B cell (primary cell): ENCODE measurements around the gene MRS2. TPM values are rescaled to one million over a fixed set of nuclear protein-coding genes. Genes with fewer than 3 reads are reported as not detected.
A peak's percentile ranks its signal among the peaks of the same experiment; 100 is the strongest.

Experiments used
- ATAC-seq: fragments of 200-7000 bp; cut with Tn5 transposase; one replicate; pipeline ENCODE4 v1.10.0; 2021; ENCODE audit warnings: low read depth, mild to moderate bottlenecking, moderate number of reproducible peaks, moderate library complexity
- CTCF ChIA-PET: fragments of 350-600 bp; sonication (Branson Sonifier 250); formaldehyde crosslinking; loops from one replicate; lab custom pipeline; 2021; ENCODE audit warnings: antibody characterized with exemption, inconsistent platforms; lab: Charles Lee
- POLR2A ChIA-PET: fragments of 350-600 bp; sonication (Branson Sonifier 250); formaldehyde crosslinking; loops from one replicate; lab custom pipeline; 2021; ENCODE audit warnings: antibody characterized with exemption; lab: Charles Lee
- DNase-seq: peaks from one replicate; pipeline ENCODE4 v3.0.0; 2013
- H2AFZ ChIP-seq: 2 replicates; pipeline ENCODE4 v1.6.1; 2012; ENCODE audit warnings: mild to moderate bottlenecking, low read depth, low read length; ENCODE audit not compliant: insufficient read depth, poor library complexity, severe bottlenecking
- H3K27ac ChIP-seq, 2 donors: 1 replicate in 1 of 2; 2 replicates in 1 of 2; pipeline ENCODE4 v1.5.1; 2012 to 2013; ENCODE audit warnings: low read length in 2 of 2, mild to moderate bottlenecking in 2 of 2, moderate library complexity in 1 of 2
- H3K27me3 ChIP-seq, 4 experiments: fragments of 200-600 bp in 1 of 4; sonication (generic) in 1 of 4; replicated peaks in 1 of 4; 1 replicate in 2 of 4; 2 replicates in 2 of 4; pipeline versions ENCODE4 v1.6.1 to v1.7.0; 2013 to 2016; ENCODE audit warnings: low read length in 3 of 4, mild to moderate bottlenecking in 2 of 4, mixed read lengths in 1 of 4, moderate library complexity in 1 of 4; ENCODE audit not compliant: insufficient read depth in 4 of 4, control insufficient read depth in 3 of 4; ENCODE audit errors: control extremely low read depth in 1 of 4
- H3K36me3 ChIP-seq, 2 experiments: replicated peaks in 1 of 2; 1 replicate in 1 of 2; 2 replicates in 1 of 2; pipeline versions ENCODE4 v1.6.1 to v1.7.1; 2013; ENCODE audit warnings: low read length in 1 of 2; ENCODE audit not compliant: insufficient read depth in 2 of 2, control insufficient read depth in 1 of 2; ENCODE audit errors: control extremely low read depth in 1 of 2, extremely low read depth in 1 of 2
- H3K4me1 ChIP-seq, 2 donors: fragments of 200-600 bp in 1 of 2; sonication (generic) in 1 of 2; 1 replicate in 1 of 2; 2 replicates in 1 of 2; pipeline versions ENCODE4 v1.5.1 to v1.6.1; 2013 to 2017; ENCODE audit warnings: low read length in 2 of 2; ENCODE audit not compliant: control insufficient read depth in 2 of 2, insufficient read depth in 2 of 2
- H3K4me2 ChIP-seq: replicated peaks from 2 replicates; pipeline ENCODE3; 2012; ENCODE audit warnings: mild to moderate bottlenecking, low read depth, low read length; ENCODE audit not compliant: poor library complexity, severe bottlenecking
- H3K4me3 ChIP-seq, 5 experiments: fragments of 200-600 bp in 1 of 5; sonication (generic) in 1 of 5; 1 replicate in 3 of 5; 2 replicates in 2 of 5; pipeline versions ENCODE4 v1.5.1 to v1.7.0; 2011 to 2016; ENCODE audit warnings: low read length in 4 of 5, mild to moderate bottlenecking in 4 of 5, low read depth in 2 of 5, control low read depth in 1 of 5, moderate library complexity in 1 of 5; ENCODE audit not compliant: insufficient read depth in 1 of 5; ENCODE audit errors: control extremely low read depth in 1 of 5, extremely low read depth in 1 of 5
- H3K79me2 ChIP-seq: fragments of 200-600 bp; sonication (generic); one replicate; pipeline ENCODE4 v1.6.0; 2016; ENCODE audit warnings: low read length; ENCODE audit not compliant: control insufficient read depth, insufficient read depth
- H3K9ac ChIP-seq: fragments of 200-600 bp; sonication (generic); 2 replicates; pipeline ENCODE4 v1.6.1; 2017; ENCODE audit warnings: mild to moderate bottlenecking, low read length, moderate library complexity
- H3K9me3 ChIP-seq, 3 donors: one replicate each; pipeline versions ENCODE4 v1.6.1 to v1.7.1; 2013; ENCODE audit warnings: low read length in 2 of 3; ENCODE audit not compliant: control insufficient read depth in 2 of 3, insufficient read depth in 1 of 3; ENCODE audit errors: control extremely low read depth in 1 of 3
- H4K20me1 ChIP-seq: 2 replicates; pipeline ENCODE4 v1.6.0; 2012; ENCODE audit warnings: mild to moderate bottlenecking, low read length; ENCODE audit not compliant: insufficient read depth, control insufficient read depth, poor library complexity, severe bottlenecking
- H3K27ac Mint-ChIP-seq: one replicate; pipeline ENCODE4 v1.8.0; 2021; ENCODE audit warnings: mixed read lengths
- H3K27me3 Mint-ChIP-seq: one replicate; pipeline ENCODE4 v1.8.0; 2021; ENCODE audit warnings: mixed read lengths
- H3K4me1 Mint-ChIP-seq: one replicate; pipeline ENCODE4 v1.8.0; 2021; ENCODE audit warnings: mixed read lengths
- H3K4me3 Mint-ChIP-seq: one replicate; pipeline ENCODE4 v1.8.0; 2021; ENCODE audit warnings: mixed read lengths
- H3K9me3 Mint-ChIP-seq: one replicate; pipeline ENCODE4 v1.8.0; 2022; ENCODE audit warnings: mixed read lengths; ENCODE audit not compliant: insufficient read depth
- EZH2 ChIP-seq: IDR thresholded peaks from 2 replicates; pipeline ENCODE4 v1.6.1; 2012; ENCODE audit warnings: borderline replicate concordance, low read depth, mild to moderate bottlenecking, moderate library complexity, low read length; ENCODE audit not compliant: insufficient read depth, poor library complexity, severe bottlenecking
- WGBS: methylation state at CpG from one replicate; pipeline ENCODE4 v1.1.5; 2013; ENCODE audit warnings: missing lambda C conversion rate; ENCODE audit not compliant: insufficient coverage; 5-methylcytosine and 5-hydroxymethylcytosine counted together
- intact Hi-C: fragments of 100-400 bp; cut with micrococcal nuclease; formaldehyde crosslinking; loops from one replicate; pipeline ENCODE4 v1.10.0; 2022
- polyA plus RNA-seq: library from polyadenylated mRNA; depleted of rRNA; stranded (reverse); fragments of >200 nt; gene quantifications from 2 replicates; pipeline ENCODE4 v1.2.3, GENCODE V29; 2012
- total RNA-seq, 2 donors: library from RNA; stranded (reverse); fragments of 120-200 nt in 1 of 2; gene quantifications; 1 replicate in 1 of 2; 2 replicates in 1 of 2; pipeline versions ENCODE4 v1.2.3 to v1.2.4, GENCODE V29; 2013 to 2022
- TF ChIP-seq, protein P1 (sequence below): fragments of 200-600 bp; IDR thresholded peaks from one replicate; pipeline ENCODE4 v1.8.0; 2022; ENCODE audit warnings: antibody characterized with exemption, mild to moderate bottlenecking

The MRS2 gene
- total and polyA plus RNA-seq, 2 donors (not counting 1 experiment from before 2014, with no cell fraction given): 16.0 to 25.5 TPM

DNA sequence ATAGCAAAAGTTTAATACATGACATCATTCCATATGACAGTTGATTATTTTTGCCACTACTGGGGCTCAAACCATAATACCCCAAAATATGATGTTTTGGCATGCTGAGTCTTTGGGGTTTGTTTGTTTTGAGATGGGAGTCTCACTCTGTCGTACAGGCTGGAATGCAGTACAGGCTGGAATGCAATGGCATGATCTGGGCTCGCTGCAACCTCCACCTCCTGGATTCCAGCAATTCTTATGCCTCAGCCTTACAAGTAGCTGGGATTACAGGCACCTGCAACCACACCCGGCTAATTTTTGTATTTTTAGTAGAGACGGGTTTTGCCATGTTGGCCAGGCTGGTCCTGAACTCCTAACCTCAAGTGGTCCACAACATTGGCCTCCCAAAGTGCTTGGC is 1.3 kb upstream of the MRS2 start:
- H3K79me2 ChIP-seq: peaks cover 31% of the 10 kb centered on the region
- no peak overlapping the region for H3K4me2 ChIP-seq
- peak overlapping the region; percentile 91 for H2AFZ ChIP-seq
- Mint-ChIP-seq H3K4me1 (peaks cover 38% of the 10 kb centered on the region), H3K27me3 (peaks cover 23% of the 10 kb centered on the region), H3K27ac (no peak overlapping the region), H3K4me3 (no peak overlapping the region), H3K9me3 (peaks cover 4% of the 10 kb centered on the region)
- peaks cover 5% of the 10 kb centered on the region in 2 experiments for H3K36me3 ChIP-seq
- TF ChIP-seq, protein P1, sequence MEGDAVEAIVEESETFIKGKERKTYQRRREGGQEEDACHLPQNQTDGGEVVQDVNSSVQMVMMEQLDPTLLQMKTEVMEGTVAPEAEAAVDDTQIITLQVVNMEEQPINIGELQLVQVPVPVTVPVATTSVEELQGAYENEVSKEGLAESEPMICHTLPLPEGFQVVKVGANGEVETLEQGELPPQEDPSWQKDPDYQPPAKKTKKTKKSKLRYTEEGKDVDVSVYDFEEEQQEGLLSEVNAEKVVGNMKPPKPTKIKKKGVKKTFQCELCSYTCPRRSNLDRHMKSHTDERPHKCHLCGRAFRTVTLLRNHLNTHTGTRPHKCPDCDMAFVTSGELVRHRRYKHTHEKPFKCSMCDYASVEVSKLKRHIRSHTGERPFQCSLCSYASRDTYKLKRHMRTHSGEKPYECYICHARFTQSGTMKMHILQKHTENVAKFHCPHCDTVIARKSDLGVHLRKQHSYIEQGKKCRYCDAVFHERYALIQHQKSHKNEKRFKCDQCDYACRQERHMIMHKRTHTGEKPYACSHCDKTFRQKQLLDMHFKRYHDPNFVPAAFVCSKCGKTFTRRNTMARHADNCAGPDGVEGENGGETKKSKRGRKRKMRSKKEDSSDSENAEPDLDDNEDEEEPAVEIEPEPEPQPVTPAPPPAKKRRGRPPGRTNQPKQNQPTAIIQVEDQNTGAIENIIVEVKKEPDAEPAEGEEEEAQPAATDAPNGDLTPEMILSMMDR: no peak
- TF ChIP-seq EZH2: no peak
- no peak overlapping the region for H3K4me3 ChIP-seq
- peaks cover 11 to 15% of the 10 kb centered on the region in 2 donors for H3K4me1 ChIP-seq
- H4K20me1 ChIP-seq: peaks cover 15% of the 10 kb centered on the region
- ChIA-PET CTCF (no interaction called here), POLR2A (no interaction called here)
- no peak overlapping the region for H3K27ac ChIP-seq
- ATAC-seq: no peak
- peaks cover 0 to 18% (median 4%) of the 10 kb centered on the region in 4 experiments for H3K27me3 ChIP-seq
- H3K9ac ChIP-seq: no peak overlapping the region
- no peak for DNase-seq
- peaks cover 0 to 4% (median 3%) of the 10 kb centered on the region in 3 donors for H3K9me3 ChIP-seq
- intact Hi-C loops: loop anchor here (10.0 kb wide), 1 partner anchor 117 kb away; no protein-coding TSS in a partner anchor
- WGBS: 100% methylated on average over 3 of the region's 4 CpGs

DNA sequence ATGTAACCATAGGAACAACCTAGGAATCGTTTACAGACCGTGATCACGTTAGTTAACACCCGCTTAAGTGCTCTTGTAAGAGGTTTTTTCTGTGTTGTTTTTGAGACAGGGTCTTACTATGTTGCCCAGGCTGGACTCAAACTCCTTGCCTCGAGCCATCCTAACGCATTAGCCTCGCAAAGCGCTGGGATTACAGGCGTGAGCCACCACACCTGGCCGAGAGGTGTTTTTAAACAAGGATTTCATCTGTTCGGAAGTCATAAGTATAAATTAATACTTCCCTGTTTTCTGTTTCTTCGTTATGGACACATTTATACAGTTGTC is 727 bp downstream of the MRS2 start:
- Mint-ChIP-seq H3K27me3 (peaks cover 8% of the 10 kb centered on the region), H3K4me1 (peaks cover 38% of the 10 kb centered on the region), H3K9me3 (no peaks in the 10 kb centered on the region), H3K27ac (peak overlapping the region; percentile 83), H3K4me3 (peak overlapping the region; percentile 96)
- H3K4me1 ChIP-seq: peaks cover 11 to 15% of the 10 kb centered on the region in 2 donors
- peak overlapping the region; percentile 80 for H3K9ac ChIP-seq
- H3K9me3 ChIP-seq: no peaks in the 10 kb centered on the region
- peaks cover 31% of the 10 kb centered on the region for H3K79me2 ChIP-seq
- H3K27ac ChIP-seq: peak overlapping the region in 1 of 2 donors; percentile 15
- H2AFZ ChIP-seq: peak overlapping the region; percentile 91
- H3K4me2 ChIP-seq: peak overlapping the region; percentile 86
- peaks cover 5 to 17% of the 10 kb centered on the region in 2 experiments for H3K36me3 ChIP-seq
- peak overlapping the region; percentile 56 to 87 (median 78) for H3K4me3 ChIP-seq
- intact Hi-C loops: loop anchor here (10.0 kb wide), 1 partner anchor 119 kb away; no protein-coding TSS in a partner anchor
- CTCF ChIA-PET: no interaction called here
- 0% methylated on average over 1 of the region's 12 CpGs for WGBS
- ATAC-seq: no peak
- peaks cover 0 to 9% (median 3%) of the 10 kb centered on the region in 4 experiments for H3K27me3 ChIP-seq
- DNase-seq: peak; percentile 8
- peaks cover 25% of the 10 kb centered on the region for H4K20me1 ChIP-seq
- POLR2A ChIA-PET: no interaction called here
- TF ChIP-seq EZH2: no peak
- TF ChIP-seq, protein P1: no peak
